Measurements from ENCODE around the gene AMHR2.

DNA sequence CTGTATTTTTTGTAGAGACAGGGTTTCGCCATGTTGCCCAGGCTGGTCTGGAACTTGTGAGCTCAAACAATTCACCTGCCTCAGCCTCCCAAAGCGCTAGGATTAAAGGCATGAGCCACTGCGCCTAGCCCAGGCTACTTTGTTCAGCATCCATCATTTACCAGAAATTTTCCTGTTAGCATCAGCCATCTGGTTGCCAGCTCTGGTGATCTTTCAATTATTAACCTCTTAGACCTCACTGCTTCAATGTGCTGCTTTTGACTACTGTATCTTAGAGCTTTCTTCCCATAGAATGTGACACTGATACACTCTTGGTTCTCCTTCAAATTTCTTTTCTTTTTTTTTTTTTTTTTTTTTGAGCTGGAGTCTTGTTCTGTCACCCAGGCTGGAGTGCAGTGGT lies 5.4 kb upstream of the AMHR2 start:
- TF ChIP-seq POLR2A (IDR thresholded peaks at IDR 0.05; ENCODE audit: low read depth, low read length): no peak
- TF ChIP-seq, protein P1, sequence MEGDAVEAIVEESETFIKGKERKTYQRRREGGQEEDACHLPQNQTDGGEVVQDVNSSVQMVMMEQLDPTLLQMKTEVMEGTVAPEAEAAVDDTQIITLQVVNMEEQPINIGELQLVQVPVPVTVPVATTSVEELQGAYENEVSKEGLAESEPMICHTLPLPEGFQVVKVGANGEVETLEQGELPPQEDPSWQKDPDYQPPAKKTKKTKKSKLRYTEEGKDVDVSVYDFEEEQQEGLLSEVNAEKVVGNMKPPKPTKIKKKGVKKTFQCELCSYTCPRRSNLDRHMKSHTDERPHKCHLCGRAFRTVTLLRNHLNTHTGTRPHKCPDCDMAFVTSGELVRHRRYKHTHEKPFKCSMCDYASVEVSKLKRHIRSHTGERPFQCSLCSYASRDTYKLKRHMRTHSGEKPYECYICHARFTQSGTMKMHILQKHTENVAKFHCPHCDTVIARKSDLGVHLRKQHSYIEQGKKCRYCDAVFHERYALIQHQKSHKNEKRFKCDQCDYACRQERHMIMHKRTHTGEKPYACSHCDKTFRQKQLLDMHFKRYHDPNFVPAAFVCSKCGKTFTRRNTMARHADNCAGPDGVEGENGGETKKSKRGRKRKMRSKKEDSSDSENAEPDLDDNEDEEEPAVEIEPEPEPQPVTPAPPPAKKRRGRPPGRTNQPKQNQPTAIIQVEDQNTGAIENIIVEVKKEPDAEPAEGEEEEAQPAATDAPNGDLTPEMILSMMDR (conservative IDR thresholded peaks at IDR 0.05; ENCODE audit: low read depth, low read length): no peak
- TF ChIP-seq RFX5 (IDR thresholded peaks at IDR 0.05; ENCODE audit: low read depth, low read length): no peak
- TF ChIP-seq BHLHE40 (IDR thresholded peaks at IDR 0.05; ENCODE audit: low read depth, low read length): no peak
- TF ChIP-seq NFE2L2 (IDR thresholded peaks at IDR 0.05; ENCODE audit: low read depth, low read length): no peak

Data from IMR-90 (cell line).